ENCODE measurements around the gene THY1.

Gene THY1

GRCh38 chr11:119419834-119420492 is 3.0 kb downstream of the THY1 start:
- Histone ChIP-seq H3K36me3 (no peaks in the 10 kb centered on the region), H3K9me3 (no peaks in the 10 kb centered on the region), H3K27me3 (peaks cover 57% of the 10 kb centered on the region), H3K4me1 (ENCODE audit: control insufficient read depth in 1 of 2, insufficient read depth in 1 of 2, low read depth in 1 of 2, low read length in 1 of 2) (no peaks in the 10 kb centered on the region), H3K4me3 (ENCODE audit: low read depth in 1 of 2, low read length in 1 of 2) (no peak overlapping the region), H3K27ac (no peak overlapping the region)
- TF ChIP-seq CTCF (IDR thresholded peaks at IDR 0.05) = no peak

- TF ChIP-seq CTCF (IDR thresholded peaks at IDR 0.05) = no peak
- no peaks in the 10 kb centered on the region for H3K4me1 ChIP-seq (ENCODE audit: control insufficient read depth in 1 of 2, insufficient read depth in 1 of 2, low read depth in 1 of 2, low read length in 1 of 2)
- peaks cover 50% of the 10 kb centered on the region for H3K27me3 ChIP-seq
- no peaks in the 10 kb centered on the region for H3K9me3 ChIP-seq
- no peak overlapping the region for H3K27ac ChIP-seq
- H3K36me3 ChIP-seq = no peaks in the 10 kb centered on the region
- H3K4me3 ChIP-seq (ENCODE audit: low read depth in 1 of 2, low read length in 1 of 2) = no peak overlapping the region
Measured at GRCh38 chr11:119419246-119419645, 3.7 kb downstream of the THY1 start.

DNA sequence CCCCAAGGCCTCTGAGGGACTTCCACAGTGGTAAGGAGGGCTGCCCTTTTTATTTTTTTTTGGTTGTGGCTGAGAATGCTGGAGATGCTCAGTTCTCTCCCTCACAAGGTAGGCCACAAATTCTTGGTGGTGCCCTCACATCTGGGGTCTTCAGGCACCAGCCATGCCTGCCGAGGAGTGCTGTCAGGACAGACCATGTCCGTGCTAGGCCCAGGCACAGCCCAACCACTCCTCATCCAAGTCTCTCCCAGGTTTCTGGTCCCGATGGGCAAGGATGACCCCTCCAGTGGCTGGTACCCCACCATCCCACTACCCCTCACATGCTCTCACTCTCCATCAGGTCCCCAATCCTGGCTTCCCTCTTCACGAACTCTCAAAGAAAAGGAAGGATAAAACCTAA is 4.2 kb downstream of the THY1 start:
- H3K27me3 ChIP-seq = peaks cover 45% of the 10 kb centered on the region
- no peak overlapping the region for H3K4me3 ChIP-seq (ENCODE audit: low read depth in 1 of 2, low read length in 1 of 2)
- no peaks in the 10 kb centered on the region for H3K9me3 ChIP-seq
- H3K27ac ChIP-seq = no peak overlapping the region
- TF ChIP-seq CTCF (IDR thresholded peaks at IDR 0.05) = no peak
- H3K4me1 ChIP-seq (ENCODE audit: control insufficient read depth in 1 of 2, insufficient read depth in 1 of 2, low read depth in 1 of 2, low read length in 1 of 2) = no peaks in the 10 kb centered on the region
- no peaks in the 10 kb centered on the region for H3K36me3 ChIP-seq

DNA sequence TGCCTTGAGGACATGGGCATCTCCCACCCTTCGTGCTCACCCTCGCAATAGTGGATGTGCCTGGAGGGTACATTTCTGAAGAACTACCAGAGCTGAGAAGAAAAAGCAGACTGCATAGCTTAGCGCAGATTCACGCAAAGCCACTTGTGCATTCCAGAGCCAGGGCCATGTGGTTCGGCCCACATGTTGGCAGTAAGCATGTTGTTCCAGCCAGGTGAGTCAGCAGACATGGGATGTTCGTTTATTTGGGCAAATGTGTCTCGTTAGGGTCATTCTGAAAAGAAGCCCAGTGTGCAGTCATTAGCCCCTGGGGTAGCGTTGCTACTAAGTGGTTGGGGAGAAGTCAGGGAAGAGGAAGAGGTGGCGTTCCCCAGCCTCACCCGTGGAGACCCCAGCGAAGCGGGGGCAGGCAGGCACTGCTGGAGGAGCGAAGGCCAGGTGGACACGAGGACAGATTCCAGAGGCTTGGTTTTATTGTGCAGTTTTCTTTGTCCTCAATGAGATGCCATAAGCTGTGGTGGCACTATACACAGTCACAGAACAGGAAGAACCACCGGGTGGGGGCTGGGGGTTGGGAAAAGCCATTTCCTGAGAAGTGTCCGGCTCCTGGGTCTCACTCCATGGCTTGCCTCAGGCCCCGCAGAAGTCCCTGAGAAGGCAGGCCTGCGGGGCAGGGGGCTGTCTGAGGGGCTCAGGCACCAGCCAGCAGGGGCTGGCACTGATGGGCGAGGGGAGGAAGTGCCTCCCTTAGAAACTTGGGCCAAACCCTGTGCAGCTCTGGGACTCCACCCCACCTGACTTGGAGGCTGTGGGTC is 5.0 kb downstream of the THY1 start:
- peaks cover 37% of the 10 kb centered on the region for H3K27me3 ChIP-seq
- H3K36me3 ChIP-seq = no peaks in the 10 kb centered on the region
- H3K4me1 ChIP-seq (ENCODE audit: control insufficient read depth in 1 of 2, insufficient read depth in 1 of 2, low read depth in 1 of 2, low read length in 1 of 2) = no peaks in the 10 kb centered on the region
- H3K4me3 ChIP-seq (ENCODE audit: low read depth in 1 of 2, low read length in 1 of 2) = no peak overlapping the region
- H3K27ac ChIP-seq = no peak overlapping the region
- no peaks in the 10 kb centered on the region for H3K9me3 ChIP-seq
- TF ChIP-seq CTCF (IDR thresholded peaks at IDR 0.05) = no peak

DNA sequence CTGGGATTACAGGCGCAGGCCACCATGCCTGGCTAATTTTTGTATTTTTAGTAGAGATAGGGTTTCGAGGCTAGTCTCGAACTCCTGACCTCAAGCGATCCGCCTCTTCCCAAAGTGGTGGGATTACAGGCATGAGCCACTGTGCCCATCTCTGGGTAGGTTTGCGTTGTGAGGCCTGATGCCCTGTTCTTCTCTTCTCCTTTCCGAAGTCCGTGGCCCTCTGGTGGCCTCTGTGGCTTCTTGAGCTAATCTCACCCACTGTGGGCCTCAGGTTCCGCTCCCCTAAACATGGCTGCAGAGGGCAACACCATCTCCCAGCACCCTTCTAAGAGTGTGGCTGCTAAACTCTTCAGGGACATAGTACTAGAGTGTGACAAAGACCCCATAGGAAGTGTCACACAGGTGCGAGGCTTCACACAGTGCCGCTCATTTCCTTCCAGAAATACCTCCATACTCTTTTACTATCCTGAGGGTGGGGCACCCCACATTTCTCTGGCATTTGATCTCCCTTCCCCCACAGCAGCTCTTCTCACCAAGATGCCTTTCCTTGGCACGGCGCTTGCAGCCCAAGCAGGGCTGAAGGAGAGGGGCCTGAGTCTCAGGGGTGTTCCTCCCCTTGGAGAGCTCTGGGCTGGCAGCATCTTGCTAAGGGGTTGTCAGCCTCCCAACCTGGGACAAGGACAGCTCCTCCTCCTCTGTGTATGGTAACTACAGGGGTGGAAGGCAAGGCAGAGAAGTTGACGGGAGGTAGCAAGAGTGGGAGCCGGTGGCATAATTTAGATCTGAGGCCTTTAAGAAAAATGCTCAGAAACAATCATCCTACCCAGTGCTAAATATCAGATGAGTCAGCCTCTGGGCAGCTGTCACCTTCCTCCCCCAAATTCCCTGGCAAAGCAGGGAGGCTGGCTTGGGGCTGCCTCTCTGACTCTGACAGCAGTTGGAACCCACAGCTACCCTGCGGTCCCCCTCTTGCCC is 6.1 kb downstream of the THY1 start:
- H3K36me3 ChIP-seq = no peaks in the 10 kb centered on the region
- no peak for TF ChIP-seq CTCF (IDR thresholded peaks at IDR 0.05)
- no peak overlapping the region for H3K27ac ChIP-seq
- H3K27me3 ChIP-seq = peaks cover 27% of the 10 kb centered on the region
- H3K9me3 ChIP-seq = no peaks in the 10 kb centered on the region
- no peaks in the 10 kb centered on the region for H3K4me1 ChIP-seq (ENCODE audit: control insufficient read depth in 1 of 2, insufficient read depth in 1 of 2, low read depth in 1 of 2, low read length in 1 of 2)
- H3K4me3 ChIP-seq (ENCODE audit: low read depth in 1 of 2, low read length in 1 of 2) = no peak overlapping the region

Data from neutrophil (primary cell).